GM12878 (cell line): ENCODE measurements around the gene PLOD3. TPM values are rescaled to one million over a fixed set of nuclear protein-coding genes. Genes with fewer than 3 reads are reported as not detected.
A peak's percentile ranks its signal among the peaks of the same experiment; 100 is the strongest.

Experiments
- ATAC-seq: fragments of 200-7000 bp; cut with Tn5 transposase; 3 replicates; pipeline ENCODE4 v1.9.1; 2020; ENCODE audit warnings: mild to moderate bottlenecking, moderate library complexity
- BruUV-seq: library from RNA; stranded (reverse); fragments of 400-500 nt; replicated peaks from 2 replicates; lab custom pipeline; 2021; lab: Mats Ljungman, UMichigan
- CTCF ChIA-PET: fragments of 300-600 bp; sonication (Branson Sonifier 250); formaldehyde crosslinking; extraction: SDS; loops from one replicate; lab custom pipeline; 2021; ENCODE audit warnings: inconsistent platforms; lab: Yijun Ruan, JAX
- POLR2A ChIA-PET: fragments of 350-600 bp; formaldehyde crosslinking; extraction: SDS; loops from one replicate; lab custom pipeline; 2021; ENCODE audit warnings: inconsistent platforms; lab: Charles Lee
- RAD21 ChIA-PET: fragments of 300-600 bp; sonication (Branson Sonifier 250); formaldehyde crosslinking; loops from one replicate; lab custom pipeline; 2023; ENCODE audit warnings: antibody characterized with exemption; ENCODE audit not compliant: unreplicated experiment; lab: Charles Lee
- SMC1A ChIA-PET: fragments of 300-600 bp; sonication (Branson Sonifier 250); formaldehyde crosslinking; loops from one replicate; lab custom pipeline; 2023; ENCODE audit not compliant: unreplicated experiment, uncharacterized antibody; lab: Charles Lee
- DNase-seq: peaks from one replicate; pipeline ENCODE4 v3.0.0-alpha.2; 2011; ENCODE audit warnings: low read depth, low spot score
- FAIRE-seq: peaks from 3 replicates; lab custom pipeline; 2011; peaks lifted over from hg19 to GRCh38; lab: Jason Lieb, UNC
- H2AFZ ChIP-seq: 2 replicates; pipeline ENCODE4 v1.6.0; 2011; ENCODE audit warnings: low read depth, low read length, control low read depth; ENCODE audit not compliant: control insufficient read depth
- H3K27ac ChIP-seq: 2 replicates; pipeline ENCODE4 v1.5.1; 2011; ENCODE audit warnings: control low read depth; ENCODE audit not compliant: control insufficient read depth, insufficient read depth
- H3K27me3 ChIP-seq, 2 experiments: replicated peaks in 1 of 2; 2 replicates each; pipeline versions ENCODE4 v1.6.0 to v1.6.1; 2011; ENCODE audit warnings: low read length in 1 of 2; ENCODE audit not compliant: control insufficient read depth in 2 of 2, insufficient read depth in 2 of 2
- H3K36me3 ChIP-seq, 2 experiments: 2 replicates each; pipeline ENCODE4 v1.5.1; 2011; ENCODE audit warnings: low read length in 1 of 2; ENCODE audit not compliant: control insufficient read depth in 2 of 2, insufficient read depth in 2 of 2
- H3K4me1 ChIP-seq: 2 replicates; pipeline ENCODE4 v1.6.1; 2011; ENCODE audit warnings: mild to moderate bottlenecking, low read length, moderate library complexity, mixed read lengths; ENCODE audit not compliant: control insufficient read depth, insufficient read depth
- H3K4me2 ChIP-seq: 2 replicates; pipeline ENCODE4 v1.6.0; 2011; ENCODE audit warnings: control low read depth; ENCODE audit not compliant: control insufficient read depth, insufficient read depth
- H3K4me3 ChIP-seq: fragments of 200-600 bp; sonication (generic); 2 replicates; pipeline ENCODE4 v1.5.1; 2016
- H3K79me2 ChIP-seq: 2 replicates; pipeline ENCODE4 v1.6.0; 2011; ENCODE audit warnings: low read length; ENCODE audit not compliant: control insufficient read depth, insufficient read depth
- H3K9ac ChIP-seq: 2 replicates; pipeline ENCODE4 v1.8.0; 2011; ENCODE audit warnings: low read length, control low read depth, mixed read lengths; ENCODE audit not compliant: control insufficient read depth, insufficient read depth
- H3K9me3 ChIP-seq: replicated peaks from 3 replicates; pipeline ENCODE4 v1.5.1; 2011; ENCODE audit warnings: mild to moderate bottlenecking, low read length; ENCODE audit not compliant: control insufficient read depth, insufficient read depth
- H4K20me1 ChIP-seq: 2 replicates; pipeline ENCODE4 v1.6.0; 2011; ENCODE audit not compliant: control insufficient read depth, insufficient read depth
- EZH2 ChIP-seq: IDR thresholded peaks from 2 replicates; pipeline ENCODE4 v1.6.1; 2012; ENCODE audit warnings: low read depth, mild to moderate bottlenecking, control low read depth, inconsistent platforms, low read length, borderline replicate concordance; ENCODE audit not compliant: control insufficient read depth
- FOS ChIP-seq: IDR thresholded peaks from 3 replicates; pipeline ENCODE4 v1.6.1; 2011; ENCODE audit warnings: borderline replicate concordance; ENCODE audit not compliant: insufficient read length; ENCODE audit errors: extremely low read depth
- RAD51 ChIP-seq: fragments of 450-650 bp; IDR thresholded peaks from 2 replicates; pipeline ENCODE4 v1.6.1; 2016; ENCODE audit warnings: moderate library complexity, mild to moderate bottlenecking, inconsistent platforms
- SIX5 ChIP-seq: IDR thresholded peaks from 2 replicates; pipeline ENCODE4 v1.6.1; 2011; ENCODE audit warnings: mild to moderate bottlenecking, low read depth, low read length, moderate library complexity; ENCODE audit not compliant: severe bottlenecking
- SMARCA5 ChIP-seq: fragments of 450-650 bp; IDR thresholded peaks from 2 replicates; pipeline ENCODE4 v1.6.1; 2017; ENCODE audit warnings: mild to moderate bottlenecking
- SREBF2 ChIP-seq: IDR thresholded peaks from 2 replicates; pipeline ENCODE4 v1.6.1; 2012; ENCODE audit warnings: mild to moderate bottlenecking, low read length
- STAT3 ChIP-seq: IDR thresholded peaks from 2 replicates; pipeline ENCODE4 v1.6.1; 2011; ENCODE audit warnings: low read depth, low read length, improper control_type of control experiment
- USF2 ChIP-seq: IDR thresholded peaks from 2 replicates; pipeline ENCODE4 v1.6.1; 2011; ENCODE audit warnings: low read depth, low read length, improper control_type of control experiment, borderline replicate concordance
- WRNIP1 ChIP-seq: IDR thresholded peaks from 2 replicates; pipeline ENCODE4 v1.6.1; 2011; ENCODE audit warnings: low read depth, low read length, improper control_type of control experiment, borderline replicate concordance
- ZBTB40 ChIP-seq: fragments of 450-650 bp; IDR thresholded peaks from 2 replicates; pipeline ENCODE4 v1.6.1; 2016; ENCODE audit warnings: mild to moderate bottlenecking, moderate library complexity, borderline replicate concordance
- ZNF622 ChIP-seq: fragments of 450-650 bp; IDR thresholded peaks from 2 replicates; pipeline ENCODE4 v1.6.1; 2017; ENCODE audit warnings: mild to moderate bottlenecking, inconsistent platforms
- ZSCAN29 ChIP-seq: fragments of 450-650 bp; IDR thresholded peaks from 2 replicates; pipeline ENCODE4 v1.6.1; 2017; ENCODE audit warnings: mild to moderate bottlenecking, moderate library complexity
- WGBS: methylation state at CpG from one replicate; pipeline ENCODE4 v1.1.6; 2016; ENCODE audit warnings: low lambda C conversion rate; ENCODE audit not compliant: insufficient replicate concordance, insufficient coverage; ENCODE audit errors: missing lambda C conversion rate; 5-methylcytosine and 5-hydroxymethylcytosine counted together
- in situ Hi-C: fragments of 300-500 bp; cut with MboI; formaldehyde crosslinking; loops from 9 replicates; pipeline ENCODE4 v1.14.3; 2018; ENCODE audit warnings: mixed read lengths
- intact Hi-C: fragments of 100-400 bp; cut with micrococcal nuclease; formaldehyde crosslinking; loops from one replicate; pipeline ENCODE4 v1.14.2; 2022; ENCODE audit not compliant: unreplicated experiment
- polyA plus RNA-seq, 11 experiments: library from polyadenylated mRNA; depleted of rRNA in 4 of 11; unstranded in 6 of 11; stranded (reverse) in 5 of 11; fragments of >200 nt; fragmentation: Nextera tagmentation in 4 of 11; fragmentation: Illumina TruSeq in 1 of 11; extraction: Ambion mirVana in 4 of 11; extraction: Trizol in 1 of 11; gene quantifications; 1 replicate in 1 of 11; 2 replicates in 10 of 11; pipeline versions ENCODE4 v1.2.1 to v1.2.3, GENCODE V29; 2011 to 2016; ENCODE audit warnings: inconsistent platforms in 2 of 11, missing spikeins in 2 of 11, low read depth in 1 of 11
- total RNA-seq, 4 experiments: library from RNA; depleted of rRNA in 3 of 4; stranded (reverse); fragments of >200 nt in 3 of 4; fragmentation: Illumina TruSeq in 1 of 4; extraction: Trizol in 1 of 4; gene quantifications; 2 replicates each; pipeline versions ENCODE4 v1.2.1 to v1.2.3, GENCODE V29; 2013 to 2021

The PLOD3 gene
- total and polyA plus RNA-seq, 10 of the 15 experiments (the other 5 are each of a cell fraction or from before 2014, with no cell fraction given): 0.53 to 27.8 (median 15.1) TPM

GRCh38 chr7:101161692-101162471 is 55.5 kb downstream of the PLOD3 start:
- no TSS peak for BruUV-seq
- Histone ChIP-seq H4K20me1 (no peaks in the 10 kb centered on the region), H3K27me3 (peaks cover 8 to 14% of the 10 kb centered on the region in 2 experiments; a peak in 3 of 4 replicates), H3K4me3 (peak overlapping the region; percentile 23; the same call in 1 of the 2 replicates), H3K79me2 (no peaks in the 10 kb centered on the region), H3K4me1 (peaks cover 4% of the 10 kb centered on the region), H2AFZ (no peak overlapping the region), H3K27ac (no peak overlapping the region)
- no peak for DNase-seq
- no peak for ATAC-seq
- ChIA-PET RAD21 (interaction anchor here (0.8 to 0.9 kb wide), 2 partner anchors 18 to 128 kb away, joined by 3 to 4 read pairs; no protein-coding TSS in a partner anchor), POLR2A (no interaction called here)
- in situ Hi-C loops: no loop called here
- TF ChIP-seq USF2 (no peak), SMARCA5 (no peak), ZNF622 (no peak), ZBTB40 (no peak), RAD51 (no peak), EZH2 (no peak), STAT3 (no peak), WRNIP1 (no peak), ZSCAN29 (no peak), FOS (no peak), SIX5 (no peak), SREBF2 (no peak)
- TF ChIP-seq, all 136 proteins: peak for 0
- WGBS: 74% methylated on average over 17 of the region's 17 CpGs
- SMC1A ChIA-PET: interaction anchor here (0.9 kb wide), 1 partner anchor 21 kb away, joined by 3 read pairs; no protein-coding TSS in a partner anchor
- H3K9me3 ChIP-seq: no peaks in the 10 kb centered on the region; the same call in 2 of the 3 replicates
- CTCF ChIA-PET: interaction anchor here (0.9 to 2.3 kb wide), 2 partner anchors 18 to 21 kb away, joined by 3 to 11 read pairs; no protein-coding TSS in a partner anchor
- intact Hi-C loops: no loop called here
- peaks cover 5 to 7% of the 10 kb centered on the region in 2 experiments for H3K36me3 ChIP-seq
- no peak overlapping the region for H3K4me2 ChIP-seq
- H3K9ac ChIP-seq: no peak overlapping the region
- no peak for FAIRE-seq
